ENCODE data around the gene ZNF350. TPM values are rescaled to one million over a fixed set of nuclear protein-coding genes. Genes with fewer than 3 reads are reported as not detected.

ZNF350 gene
- total RNA-seq, 1 donor from 2014 or later, result 8.6 TPM

DNA sequence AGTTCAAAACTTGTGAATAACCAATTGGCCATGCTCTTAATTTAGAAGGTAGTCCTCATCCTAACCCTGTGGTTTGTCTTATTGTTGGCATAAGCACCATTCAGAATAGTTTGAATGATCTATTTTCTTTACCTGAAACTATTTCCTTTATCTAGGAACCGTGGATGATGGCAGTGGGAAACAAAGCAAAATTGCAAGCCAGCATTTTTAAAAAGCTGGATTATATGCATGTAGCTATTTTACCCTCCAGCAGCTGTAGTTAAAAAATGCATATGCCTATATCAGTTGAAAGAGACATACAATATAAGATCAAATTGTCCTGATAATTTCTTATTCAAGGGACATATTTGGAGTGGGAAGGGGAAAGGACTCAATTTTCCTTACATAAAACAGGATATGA is 40.0 kb downstream of the ZNF350 start:
- H3K9me3 Mint-ChIP-seq (ENCODE audit: unreplicated experiment), result peaks cover 71% of the 10 kb centered on the region
- TF ChIP-seq EZH2 (IDR thresholded peaks at IDR 0.05; ENCODE audit: insufficient read depth, low read length), result no peak
- TF ChIP-seq, protein P1, sequence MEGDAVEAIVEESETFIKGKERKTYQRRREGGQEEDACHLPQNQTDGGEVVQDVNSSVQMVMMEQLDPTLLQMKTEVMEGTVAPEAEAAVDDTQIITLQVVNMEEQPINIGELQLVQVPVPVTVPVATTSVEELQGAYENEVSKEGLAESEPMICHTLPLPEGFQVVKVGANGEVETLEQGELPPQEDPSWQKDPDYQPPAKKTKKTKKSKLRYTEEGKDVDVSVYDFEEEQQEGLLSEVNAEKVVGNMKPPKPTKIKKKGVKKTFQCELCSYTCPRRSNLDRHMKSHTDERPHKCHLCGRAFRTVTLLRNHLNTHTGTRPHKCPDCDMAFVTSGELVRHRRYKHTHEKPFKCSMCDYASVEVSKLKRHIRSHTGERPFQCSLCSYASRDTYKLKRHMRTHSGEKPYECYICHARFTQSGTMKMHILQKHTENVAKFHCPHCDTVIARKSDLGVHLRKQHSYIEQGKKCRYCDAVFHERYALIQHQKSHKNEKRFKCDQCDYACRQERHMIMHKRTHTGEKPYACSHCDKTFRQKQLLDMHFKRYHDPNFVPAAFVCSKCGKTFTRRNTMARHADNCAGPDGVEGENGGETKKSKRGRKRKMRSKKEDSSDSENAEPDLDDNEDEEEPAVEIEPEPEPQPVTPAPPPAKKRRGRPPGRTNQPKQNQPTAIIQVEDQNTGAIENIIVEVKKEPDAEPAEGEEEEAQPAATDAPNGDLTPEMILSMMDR (IDR thresholded peaks at IDR 0.05; ENCODE audit: insufficient read depth, low read depth, low read length), result no peak
- peaks cover 64% of the 10 kb centered on the region for H3K9me3 ChIP-seq (ENCODE audit: insufficient read depth, low read depth, low read length)

DNA sequence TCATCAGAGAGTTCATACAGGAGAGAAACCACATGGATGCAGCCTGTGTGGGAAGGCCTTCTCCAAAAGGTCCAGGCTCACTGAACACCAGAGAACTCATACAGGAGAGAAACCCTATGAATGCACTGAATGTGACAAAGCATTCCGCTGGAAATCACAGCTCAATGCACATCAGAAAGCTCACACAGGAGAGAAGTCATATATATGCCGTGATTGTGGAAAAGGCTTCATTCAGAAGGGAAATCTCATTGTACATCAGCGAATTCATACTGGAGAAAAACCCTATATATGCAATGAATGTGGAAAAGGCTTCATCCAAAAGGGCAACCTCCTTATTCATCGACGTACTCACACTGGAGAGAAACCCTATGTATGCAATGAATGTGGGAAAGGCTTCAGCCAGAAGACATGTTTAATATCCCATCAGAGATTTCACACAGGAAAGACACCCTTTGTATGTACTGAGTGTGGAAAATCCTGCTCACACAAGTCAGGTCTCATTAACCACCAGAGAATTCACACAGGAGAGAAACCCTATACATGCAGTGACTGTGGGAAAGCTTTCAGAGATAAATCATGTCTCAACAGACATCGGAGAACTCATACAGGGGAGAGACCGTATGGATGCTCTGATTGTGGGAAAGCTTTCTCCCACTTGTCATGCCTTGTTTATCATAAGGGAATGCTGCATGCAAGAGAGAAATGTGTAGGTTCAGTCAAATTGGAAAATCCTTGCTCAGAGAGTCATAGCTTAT is 41.7 kb downstream of the ZNF350 start:
- no peak overlapping the region for H3K9ac ChIP-seq (ENCODE audit: low read length)
- Mint-ChIP-seq H3K27ac (ENCODE audit: unreplicated experiment) (no peak overlapping the region), H3K4me3 (ENCODE audit: unreplicated experiment) (no peak overlapping the region), H3K4me1 (ENCODE audit: low read depth, unreplicated experiment) (no peaks in the 10 kb centered on the region), H3K27me3 (ENCODE audit: low read depth, unreplicated experiment) (no peaks in the 10 kb centered on the region), H3K36me3 (ENCODE audit: low read depth, unreplicated experiment) (peaks cover 78% of the 10 kb centered on the region), H3K9me3 (ENCODE audit: unreplicated experiment) (peaks cover 79% of the 10 kb centered on the region)
- H3K36me3 ChIP-seq (ENCODE audit: insufficient read depth, low read length), result peaks cover 27% of the 10 kb centered on the region
- peaks cover 74% of the 10 kb centered on the region for H3K9me3 ChIP-seq (ENCODE audit: insufficient read depth, low read depth, low read length)
- H3K4me3 ChIP-seq (ENCODE audit: insufficient read depth, low read depth, low read length), result no peak overlapping the region
- H4K20me1 ChIP-seq (ENCODE audit: insufficient read depth, low read length), result no peaks in the 10 kb centered on the region
- no peak overlapping the region for H3K27ac ChIP-seq (ENCODE audit: low read depth, low read length)
- no peaks in the 10 kb centered on the region for H3K4me1 ChIP-seq (ENCODE audit: insufficient read depth, low read length)
- FAIRE-seq (no peak), DNase-seq (ENCODE audit: low read depth) (peak; percentile 3)
- H2AFZ ChIP-seq (ENCODE audit: low read depth, low read length), result no peak overlapping the region
- H3K79me2 ChIP-seq (ENCODE audit: insufficient read depth, low read length), result no peaks in the 10 kb centered on the region
- TF ChIP-seq, protein P1 (IDR thresholded peaks at IDR 0.05; ENCODE audit: insufficient read depth, low read depth, low read length), result no peak
- no peak for TF ChIP-seq EZH2 (IDR thresholded peaks at IDR 0.05; ENCODE audit: insufficient read depth, low read length)
- no peaks in the 10 kb centered on the region for H3K27me3 ChIP-seq (ENCODE audit: insufficient read depth, low read length)
- H3K4me2 ChIP-seq (ENCODE audit: low read length), result no peak overlapping the region

More for the DNA sequence above, 40.0 kb downstream of the ZNF350 start:
- H3K27me3 Mint-ChIP-seq (ENCODE audit: low read depth, unreplicated experiment), result no peaks in the 10 kb centered on the region
- no peak overlapping the region for H3K9ac ChIP-seq (ENCODE audit: low read length)
- FAIRE-seq (no peak), DNase-seq (ENCODE audit: low read depth) (no peak)
- H3K36me3 ChIP-seq (ENCODE audit: insufficient read depth, low read length), result peaks cover 17% of the 10 kb centered on the region
- no peak overlapping the region for H3K4me2 ChIP-seq (ENCODE audit: low read length)
- H3K79me2 ChIP-seq (ENCODE audit: insufficient read depth, low read length), result no peaks in the 10 kb centered on the region
- no peak overlapping the region for H2AFZ ChIP-seq (ENCODE audit: low read depth, low read length)
- no peaks in the 10 kb centered on the region for H4K20me1 ChIP-seq (ENCODE audit: insufficient read depth, low read length)
- H3K36me3 Mint-ChIP-seq (ENCODE audit: low read depth, unreplicated experiment), result peaks cover 63% of the 10 kb centered on the region
- no peak overlapping the region for H3K27ac Mint-ChIP-seq (ENCODE audit: unreplicated experiment)
- H3K4me3 Mint-ChIP-seq (ENCODE audit: unreplicated experiment), result no peak overlapping the region
- H3K27ac ChIP-seq (ENCODE audit: low read depth, low read length), result no peak overlapping the region
- no peaks in the 10 kb centered on the region for H3K4me1 ChIP-seq (ENCODE audit: insufficient read depth, low read length)
- no peaks in the 10 kb centered on the region for H3K27me3 ChIP-seq (ENCODE audit: insufficient read depth, low read length)
- H3K4me3 ChIP-seq (ENCODE audit: insufficient read depth, low read depth, low read length), result no peak overlapping the region
- H3K4me1 Mint-ChIP-seq (ENCODE audit: low read depth, unreplicated experiment), result no peaks in the 10 kb centered on the region

DNA sequence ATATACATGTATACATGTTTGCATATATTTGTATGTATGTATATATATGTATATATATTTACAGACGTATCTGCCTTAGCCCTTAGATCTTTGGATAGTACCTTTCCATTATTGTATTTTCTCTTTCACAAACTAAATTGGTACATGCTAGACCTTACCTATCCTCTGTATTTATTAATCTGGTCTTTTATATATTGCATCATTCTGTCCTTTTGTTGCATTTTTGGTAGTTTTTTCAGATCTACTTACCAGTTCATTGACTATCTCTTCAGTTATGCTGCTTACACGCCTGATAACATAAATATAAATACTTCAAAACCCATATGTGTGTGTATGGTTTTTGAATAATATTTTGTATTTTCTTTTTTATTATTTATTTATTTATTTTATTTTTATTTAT is 47.7 kb downstream of the ZNF350 start:
- H3K9me3 ChIP-seq (ENCODE audit: insufficient read depth, low read depth, low read length), result peaks cover 47% of the 10 kb centered on the region

More for the DNA sequence above, 47.7 kb downstream of the ZNF350 start:
- Mint-ChIP-seq H3K4me3 (ENCODE audit: unreplicated experiment) (no peak overlapping the region), H3K9me3 (ENCODE audit: unreplicated experiment) (peaks cover 56% of the 10 kb centered on the region), H3K27ac (ENCODE audit: unreplicated experiment) (no peak overlapping the region), H3K27me3 (ENCODE audit: low read depth, unreplicated experiment) (no peaks in the 10 kb centered on the region), H3K36me3 (ENCODE audit: low read depth, unreplicated experiment) (peaks cover 83% of the 10 kb centered on the region), H3K4me1 (ENCODE audit: low read depth, unreplicated experiment) (no peaks in the 10 kb centered on the region)
- no peak for DNase-seq (ENCODE audit: low read depth)
- no peaks in the 10 kb centered on the region for H3K79me2 ChIP-seq (ENCODE audit: insufficient read depth, low read length)
- H4K20me1 ChIP-seq (ENCODE audit: insufficient read depth, low read length), result no peaks in the 10 kb centered on the region
- no peak overlapping the region for H3K4me2 ChIP-seq (ENCODE audit: low read length)
- no peak overlapping the region for H3K27ac ChIP-seq (ENCODE audit: low read depth, low read length)
- H2AFZ ChIP-seq (ENCODE audit: low read depth, low read length), result no peak overlapping the region
- H3K4me1 ChIP-seq (ENCODE audit: insufficient read depth, low read length), result no peaks in the 10 kb centered on the region
- FAIRE-seq, result no peak
- no peak overlapping the region for H3K4me3 ChIP-seq (ENCODE audit: insufficient read depth, low read depth, low read length)
- no peaks in the 10 kb centered on the region for H3K27me3 ChIP-seq (ENCODE audit: insufficient read depth, low read length)
- no peak overlapping the region for H3K9ac ChIP-seq (ENCODE audit: low read length)
- peaks cover 26% of the 10 kb centered on the region for H3K36me3 ChIP-seq (ENCODE audit: insufficient read depth, low read length)
- TF ChIP-seq EZH2 (IDR thresholded peaks at IDR 0.05; ENCODE audit: insufficient read depth, low read length), result no peak
- TF ChIP-seq, protein P1 (IDR thresholded peaks at IDR 0.05; ENCODE audit: insufficient read depth, low read depth, low read length), result no peak

All from astrocyte (in vitro differentiated cells and primary cell).